Measurements from ENCODE around the gene C3orf33.

C3orf33 gene

DNA sequence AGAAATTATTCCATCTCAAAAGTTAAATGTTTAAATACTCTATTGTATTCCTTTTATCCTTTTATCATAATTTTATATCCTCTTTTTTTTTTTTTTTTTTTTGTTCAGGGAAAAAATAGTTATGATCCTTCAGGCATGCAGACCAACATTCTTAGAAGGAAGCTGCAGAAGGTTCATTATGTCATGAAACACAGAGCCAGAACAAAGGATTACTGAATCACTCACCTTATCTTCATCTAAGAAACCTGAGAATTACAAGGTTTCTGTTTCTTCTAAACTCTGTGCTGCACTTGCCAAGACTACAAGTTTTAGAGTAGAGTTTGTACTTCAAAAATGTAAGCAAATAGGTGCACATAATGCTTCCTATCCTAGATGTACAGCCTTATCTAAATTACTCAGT, 64.5 kb downstream of the C3orf33 start:
- DNase-seq = no peak

DNA sequence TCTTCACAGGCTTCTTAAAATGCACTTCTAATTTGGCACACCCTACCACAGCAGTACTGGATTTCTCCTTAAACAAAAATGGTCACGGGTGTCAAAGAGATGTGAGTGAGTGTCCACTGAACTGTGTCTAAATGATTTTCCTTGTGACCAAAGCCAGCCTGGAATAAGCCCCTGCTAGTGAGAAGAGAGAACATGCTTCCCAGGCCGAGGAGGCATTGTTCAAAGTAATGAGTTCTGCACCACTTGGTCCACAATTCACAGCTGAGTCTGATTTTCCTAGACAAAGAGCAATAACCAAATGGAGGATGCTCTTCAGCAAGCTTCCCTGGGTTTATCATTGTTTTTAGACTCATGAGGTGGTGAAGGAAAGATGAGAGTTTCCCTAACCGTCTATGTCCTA, 65.0 kb downstream of the C3orf33 start:
- no peak for DNase-seq

DNA sequence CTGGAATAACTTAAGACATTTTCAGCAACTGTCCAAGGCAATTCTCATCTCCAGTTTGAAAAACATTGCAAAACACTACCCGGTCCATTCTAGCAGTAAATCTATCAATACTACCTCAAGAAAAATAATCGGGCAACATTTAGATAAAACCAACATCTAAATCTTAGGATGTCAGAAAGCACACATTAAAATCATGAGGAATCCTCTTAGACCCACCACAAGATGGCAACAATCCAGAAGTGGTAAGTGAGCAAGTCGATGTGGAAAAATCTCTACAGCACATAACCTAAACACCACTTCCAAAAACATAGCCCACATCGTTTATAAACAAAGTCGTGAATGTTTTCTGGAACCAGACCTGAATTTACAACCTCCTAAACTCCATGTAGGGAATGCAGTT, 66.9 kb downstream of the C3orf33 start:
- DNase-seq = no peak

DNA sequence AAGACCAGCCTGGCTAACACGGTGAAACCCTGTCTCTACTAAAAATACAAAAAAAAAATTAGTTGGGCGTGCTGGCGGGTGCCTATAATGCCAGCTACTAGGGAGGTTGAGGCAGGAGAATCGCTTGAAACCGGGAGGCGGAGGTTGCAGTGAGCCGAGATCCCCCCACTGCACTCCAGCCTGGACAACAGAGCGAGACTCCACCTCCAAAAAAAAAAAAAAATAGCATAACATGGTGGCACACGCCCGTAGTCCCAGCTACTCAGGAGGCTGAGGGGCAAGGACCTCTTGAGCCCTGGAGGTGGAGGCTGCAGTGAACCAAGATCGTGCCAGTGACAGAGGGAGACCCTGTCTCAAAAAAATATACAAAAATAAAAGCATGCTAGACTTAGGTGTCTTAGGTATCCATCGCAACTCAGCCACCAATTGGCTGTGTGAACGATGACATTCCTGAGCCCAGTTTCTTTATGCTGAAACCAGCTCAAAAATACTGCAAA, 67.5 kb downstream of the C3orf33 start:
- no peak for DNase-seq

DNA sequence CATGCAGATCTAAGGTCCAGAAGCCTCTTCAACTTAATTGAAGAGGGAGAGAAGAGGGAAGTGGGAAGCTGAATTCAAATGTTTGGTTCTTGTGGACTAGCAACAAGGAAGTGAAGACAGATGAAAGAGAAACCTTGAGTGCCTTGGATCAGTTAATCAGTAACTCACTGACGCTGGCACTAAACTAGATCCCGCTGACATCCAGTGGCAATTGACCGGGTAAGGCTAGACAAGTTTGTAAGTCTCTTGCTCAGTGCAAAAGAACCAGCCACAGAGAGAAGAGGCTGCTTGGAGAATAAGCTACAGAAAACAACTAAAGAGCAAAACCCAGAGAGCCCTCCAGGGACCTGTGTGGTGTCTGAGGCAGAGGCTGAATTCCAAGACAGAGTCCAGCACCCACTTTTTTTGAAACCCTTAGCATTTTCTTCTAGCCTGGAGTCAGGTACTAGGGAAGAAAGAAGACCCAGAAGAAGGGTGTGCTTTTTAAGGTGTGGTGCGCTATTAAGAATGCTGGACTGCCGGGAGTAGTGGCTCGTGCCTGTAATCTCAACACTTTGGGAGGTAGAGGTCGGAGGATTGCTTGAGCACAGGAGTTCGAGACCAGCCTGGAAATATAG, 68.1 kb downstream of the C3orf33 start:
- no peak for DNase-seq

DNA sequence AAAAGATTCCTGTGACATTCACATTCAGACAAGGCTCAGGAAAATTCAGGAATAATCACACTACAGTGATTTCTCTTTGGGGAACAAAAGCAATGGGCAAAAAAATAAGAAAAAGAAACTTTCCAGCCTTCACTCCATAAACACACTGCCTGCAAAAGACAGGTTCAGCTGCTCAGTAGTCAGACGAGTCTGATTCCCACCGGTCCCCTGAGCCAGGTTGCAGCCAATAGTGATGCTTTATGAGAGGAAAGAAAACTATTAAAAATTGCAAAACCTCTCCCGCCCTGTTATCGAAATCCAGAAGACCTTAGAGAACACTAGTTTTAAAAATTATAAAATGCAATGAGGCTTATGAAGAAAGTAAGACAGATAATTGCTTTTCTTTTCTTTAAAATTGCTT, 69.7 kb downstream of the C3orf33 start:
- DNase-seq = no peak

DNA sequence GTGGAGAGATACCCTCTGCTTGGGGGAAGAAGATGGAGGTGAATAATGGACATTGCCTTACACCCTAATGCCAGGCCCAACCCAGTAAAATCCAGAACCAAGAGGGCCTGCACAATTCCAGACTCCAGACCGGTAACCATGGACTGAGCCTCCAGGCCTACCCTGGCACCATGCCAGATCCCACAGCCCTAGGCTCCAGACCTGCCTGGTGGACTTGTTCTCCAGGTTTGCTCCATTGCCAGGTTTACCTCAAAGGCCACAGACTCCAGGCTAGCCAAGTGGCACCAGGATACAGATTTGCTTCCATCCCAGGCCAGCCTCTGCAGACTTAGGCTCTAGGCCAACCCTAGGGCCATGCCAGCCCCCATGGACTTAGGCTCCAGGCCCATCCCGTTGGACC, 75.2 kb downstream of the C3orf33 start:
- no peak for DNase-seq

DNA sequence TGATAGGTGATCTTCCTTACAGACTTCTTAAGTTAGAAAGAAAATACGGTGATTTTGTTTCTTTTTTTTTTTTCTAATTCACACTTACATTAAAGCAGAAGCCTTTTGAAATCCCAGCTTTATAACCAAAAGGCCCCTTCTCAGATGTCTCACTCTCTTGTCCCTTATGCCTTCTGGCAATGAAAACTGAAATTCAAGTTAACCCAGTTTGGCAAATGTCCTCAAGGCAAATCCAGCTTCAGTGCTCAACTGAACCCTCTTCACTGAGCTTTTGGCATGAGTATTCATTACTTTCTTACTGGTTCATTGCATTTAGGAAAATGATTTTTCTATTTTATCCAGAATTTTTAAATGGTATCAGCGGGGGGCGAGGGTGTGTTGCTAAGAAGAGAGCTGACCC, 78.2 kb downstream of the C3orf33 start:
- no peak for DNase-seq

DNA sequence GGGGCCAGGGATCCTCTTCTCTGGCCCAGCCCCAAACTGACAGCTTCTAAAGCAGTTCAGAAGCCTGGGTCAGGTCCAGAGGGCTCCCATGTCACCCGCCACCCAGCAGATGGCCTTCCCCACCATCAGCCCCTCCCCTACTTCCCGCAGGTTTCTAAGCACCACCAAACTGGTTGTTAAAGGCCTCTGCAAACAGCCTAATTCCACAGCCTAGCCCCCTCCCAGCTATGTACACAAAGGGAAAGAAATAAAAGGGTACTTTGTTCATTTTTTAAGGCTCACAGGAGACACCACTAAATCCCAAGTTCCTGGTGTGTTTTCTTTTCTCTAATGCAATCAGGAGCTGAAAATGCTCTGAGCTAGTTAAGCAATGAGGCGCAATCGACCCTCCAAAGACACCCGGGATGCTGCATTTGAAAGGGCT, 91.8 kb downstream of the C3orf33 start:
- no peak for DNase-seq

Data from 8988T (cell line).